Dendritic cell treated with granulocyte-macrophage colony-stimulating factor and Interleukin-4, amounts not matched to agents 40 ng/mL and 50 ng/mL, for 4 days (primary cell): ENCODE data around the gene NRG2.

ENCODE experiments used
- H3K27ac Mint-ChIP-seq: one replicate; pipeline ENCODE4 v1.8.0; 2022; ENCODE audit warnings: mild to moderate bottlenecking, mixed read lengths
- H3K27me3 Mint-ChIP-seq: one replicate; pipeline ENCODE4 v1.8.0; 2022; ENCODE audit warnings: mild to moderate bottlenecking, mixed read lengths
- H3K36me3 Mint-ChIP-seq: one replicate; pipeline ENCODE4 v1.8.0; 2022; ENCODE audit warnings: low read depth, mixed read lengths
- H3K4me1 Mint-ChIP-seq: one replicate; pipeline ENCODE4 v1.8.0; 2022; ENCODE audit warnings: low read depth, mixed read lengths
- H3K4me3 Mint-ChIP-seq: one replicate; pipeline ENCODE4 v1.8.0; 2022; ENCODE audit warnings: mild to moderate bottlenecking, moderate library complexity, mixed read lengths
- H3K9me3 Mint-ChIP-seq: one replicate; pipeline ENCODE4 v1.8.0; 2022; ENCODE audit warnings: mixed read lengths
- intact Hi-C: fragments of 100-400 bp; cut with micrococcal nuclease; formaldehyde crosslinking; loops from one replicate; pipeline ENCODE4 v1.15.0; 2022

Gene NRG2

GRCh38 chr5:139884144-139884543 is 159.0 kb downstream of the NRG2 start:
- Mint-ChIP-seq H3K36me3 (no peaks in the 10 kb centered on the region), H3K27me3 (peaks cover 19% of the 10 kb centered on the region), H3K4me1 (no peaks in the 10 kb centered on the region), H3K27ac (no peak overlapping the region), H3K4me3 (no peak overlapping the region), H3K9me3 (no peaks in the 10 kb centered on the region)
- intact Hi-C loops: no loop called here

GRCh38 chr5:139882961-139883539 is 160.0 kb downstream of the NRG2 start:
- no peaks in the 10 kb centered on the region for H3K36me3 Mint-ChIP-seq
- intact Hi-C loops: no loop called here
- H3K9me3 Mint-ChIP-seq: no peaks in the 10 kb centered on the region
- no peaks in the 10 kb centered on the region for H3K4me1 Mint-ChIP-seq
- no peak overlapping the region for H3K4me3 Mint-ChIP-seq
- no peak overlapping the region for H3K27ac Mint-ChIP-seq
- peaks cover 16% of the 10 kb centered on the region for H3K27me3 Mint-ChIP-seq

- no peak overlapping the region for H3K27ac Mint-ChIP-seq
Observed at GRCh38 chr5:139882316-139882715, 160.8 kb downstream of the NRG2 start.

GRCh38 chr5:139881143-139881733 is 161.9 kb downstream of the NRG2 start:
- Mint-ChIP-seq H3K4me1 (no peaks in the 10 kb centered on the region), H3K36me3 (no peaks in the 10 kb centered on the region), H3K27ac (no peak overlapping the region), H3K27me3 (peaks cover 7% of the 10 kb centered on the region), H3K4me3 (no peak overlapping the region), H3K9me3 (no peaks in the 10 kb centered on the region)
- intact Hi-C loops: no loop called here

More at GRCh38 chr5:139882316-139882715, 160.8 kb downstream of the NRG2 start:
- no peaks in the 10 kb centered on the region for H3K36me3 Mint-ChIP-seq
- H3K27me3 Mint-ChIP-seq: peaks cover 13% of the 10 kb centered on the region
- intact Hi-C loops: no loop called here
- no peaks in the 10 kb centered on the region for H3K9me3 Mint-ChIP-seq
- H3K4me3 Mint-ChIP-seq: no peak overlapping the region
- no peaks in the 10 kb centered on the region for H3K4me1 Mint-ChIP-seq

GRCh38 chr5:139880416-139881142 is 162.5 kb downstream of the NRG2 start:
- intact Hi-C loops: no loop called here
- H3K4me1 Mint-ChIP-seq: no peaks in the 10 kb centered on the region
- no peak overlapping the region for H3K4me3 Mint-ChIP-seq
- no peaks in the 10 kb centered on the region for H3K36me3 Mint-ChIP-seq
- no peak overlapping the region for H3K27ac Mint-ChIP-seq
- peaks cover 6% of the 10 kb centered on the region for H3K27me3 Mint-ChIP-seq
- no peaks in the 10 kb centered on the region for H3K9me3 Mint-ChIP-seq

GRCh38 chr5:139878093-139878492 is 165.0 kb downstream of the NRG2 start:
- no peak overlapping the region for H3K4me3 Mint-ChIP-seq
- no peak overlapping the region for H3K27ac Mint-ChIP-seq
- intact Hi-C loops: no loop called here
- H3K4me1 Mint-ChIP-seq: no peaks in the 10 kb centered on the region
- H3K27me3 Mint-ChIP-seq: peaks cover 9% of the 10 kb centered on the region
- H3K9me3 Mint-ChIP-seq: no peaks in the 10 kb centered on the region
- H3K36me3 Mint-ChIP-seq: no peaks in the 10 kb centered on the region

GRCh38 chr5:139877129-139877597 is 165.9 kb downstream of the NRG2 start:
- Mint-ChIP-seq H3K4me1 (no peaks in the 10 kb centered on the region), H3K4me3 (no peak overlapping the region), H3K36me3 (no peaks in the 10 kb centered on the region), H3K9me3 (no peaks in the 10 kb centered on the region), H3K27ac (no peak overlapping the region), H3K27me3 (peaks cover 9% of the 10 kb centered on the region)
- intact Hi-C loops: no loop called here

GRCh38 chr5:139875957-139876356 is 167.1 kb downstream of the NRG2 start:
- H3K36me3 Mint-ChIP-seq: no peaks in the 10 kb centered on the region
- intact Hi-C loops: no loop called here
- no peaks in the 10 kb centered on the region for H3K4me1 Mint-ChIP-seq

GRCh38 chr5:139872851-139873794 is 170.0 kb downstream of the NRG2 start:
- Mint-ChIP-seq H3K36me3 (no peaks in the 10 kb centered on the region), H3K27me3 (peaks cover 15% of the 10 kb centered on the region), H3K9me3 (no peaks in the 10 kb centered on the region), H3K4me3 (no peak overlapping the region), H3K4me1 (no peaks in the 10 kb centered on the region), H3K27ac (no peak overlapping the region)
- intact Hi-C loops: no loop called here

More at GRCh38 chr5:139875957-139876356, 167.1 kb downstream of the NRG2 start:
- Mint-ChIP-seq H3K4me3 (no peak overlapping the region), H3K27ac (no peak overlapping the region), H3K27me3 (peaks cover 9% of the 10 kb centered on the region), H3K9me3 (no peaks in the 10 kb centered on the region)

GRCh38 chr5:139872052-139872766 is 170.9 kb downstream of the NRG2 start:
- no peaks in the 10 kb centered on the region for H3K36me3 Mint-ChIP-seq
- no peaks in the 10 kb centered on the region for H3K4me1 Mint-ChIP-seq
- no peaks in the 10 kb centered on the region for H3K9me3 Mint-ChIP-seq
- intact Hi-C loops: no loop called here
- H3K4me3 Mint-ChIP-seq: no peak overlapping the region
- H3K27me3 Mint-ChIP-seq: peaks cover 17% of the 10 kb centered on the region
- no peak overlapping the region for H3K27ac Mint-ChIP-seq

- Mint-ChIP-seq H3K4me1 (no peaks in the 10 kb centered on the region), H3K27me3 (peaks cover 21% of the 10 kb centered on the region), H3K9me3 (no peaks in the 10 kb centered on the region), H3K36me3 (no peaks in the 10 kb centered on the region), H3K27ac (no peak overlapping the region), H3K4me3 (no peak overlapping the region)
- intact Hi-C loops: no loop called here
Observed at GRCh38 chr5:139871614-139872013, 171.5 kb downstream of the NRG2 start.

GRCh38 chr5:139870677-139871076 is 172.4 kb downstream of the NRG2 start:
- intact Hi-C loops: no loop called here
- no peak overlapping the region for H3K27ac Mint-ChIP-seq
- no peaks in the 10 kb centered on the region for H3K4me1 Mint-ChIP-seq
- no peaks in the 10 kb centered on the region for H3K9me3 Mint-ChIP-seq
- H3K27me3 Mint-ChIP-seq: peaks cover 22% of the 10 kb centered on the region
- no peak overlapping the region for H3K4me3 Mint-ChIP-seq
- H3K36me3 Mint-ChIP-seq: no peaks in the 10 kb centered on the region

- no peak overlapping the region for H3K27ac Mint-ChIP-seq
- H3K4me3 Mint-ChIP-seq: no peak overlapping the region
- peaks cover 29% of the 10 kb centered on the region for H3K27me3 Mint-ChIP-seq
- H3K4me1 Mint-ChIP-seq: no peaks in the 10 kb centered on the region
- intact Hi-C loops: no loop called here
- H3K36me3 Mint-ChIP-seq: no peaks in the 10 kb centered on the region
- no peaks in the 10 kb centered on the region for H3K9me3 Mint-ChIP-seq
Observed at GRCh38 chr5:139869042-139869790, 173.9 kb downstream of the NRG2 start.
